ENCODE measurements around the gene VPS16. TPM values are rescaled to one million over a fixed set of nuclear protein-coding genes. Genes with fewer than 3 reads are reported as not detected.

The VPS16 gene
- total and polyA plus RNA-seq, 2 of the 13 experiments (the other 11 are each of a cell fraction or from before 2014, with no cell fraction given) = 34.2 to 35.4 TPM

GRCh38 chr20:2840138-2840966 lies at the start of gene VPS16, which contains the start of gene PCED1A (continued):
- no peak for TF ChIP-seq MBD4 (IDR thresholded peaks at IDR 0.05; ENCODE audit: borderline replicate concordance, low read length)
- TF ChIP-seq KLF6 (CRISPR knock-in tag; IDR thresholded peaks at IDR 0.05) = peak; percentile 96
- TF ChIP-seq ATM (IDR thresholded peaks at IDR 0.05; ENCODE audit: borderline replicate concordance) = no peak
- peak; percentile 97 for TF ChIP-seq ZBTB38 (CRISPR knock-in tag; IDR thresholded peaks at IDR 0.05)
- peak; percentile 91 for TF ChIP-seq ZNF704 (CRISPR knock-in tag; IDR thresholded peaks at IDR 0.05; ENCODE audit: borderline replicate concordance)
- no peak for TF ChIP-seq SMC3 (IDR thresholded peaks at IDR 0.05; ENCODE audit: low read length)
- TF ChIP-seq ZSCAN20 (CRISPR knock-in tag; IDR thresholded peaks at IDR 0.05; ENCODE audit: borderline replicate concordance) = peak; percentile 98
- TF ChIP-seq ZNF605 (CRISPR knock-in tag; IDR thresholded peaks at IDR 0.05) = peak; percentile 89; the same call in 1 of the 2 replicates
- peak; percentile 89 for TF ChIP-seq POLR2AphosphoS5 (IDR thresholded peaks at IDR 0.05; ENCODE audit: low read depth, low read length)
- peak; percentile 42; the same call in 1 of the 2 replicates for TF ChIP-seq NFYC (CRISPR knock-in tag; IDR thresholded peaks at IDR 0.05)
- peak; percentile 92 for TF ChIP-seq TP53 (CRISPR knock-in tag; conservative IDR thresholded peaks at IDR 0.05)
- no peak for TF ChIP-seq SMAD1 (CRISPR knock-in tag; IDR thresholded peaks at IDR 0.05; ENCODE audit: borderline replicate concordance, low read depth)
- TF ChIP-seq ZEB1 (IDR thresholded peaks at IDR 0.05; ENCODE audit: insufficient replicate concordance, low read depth) = peak; percentile 19
- TF ChIP-seq TFE3 (CRISPR knock-in tag; IDR thresholded peaks at IDR 0.05) = peak; percentile 98
- peak; percentile 97 for TF ChIP-seq ZNF839 (CRISPR knock-in tag; IDR thresholded peaks at IDR 0.05; ENCODE audit: borderline replicate concordance)
- TF ChIP-seq SRSF9 (IDR thresholded peaks at IDR 0.05; ENCODE audit: borderline replicate concordance, insufficient read depth, low read depth, low read length, poor library complexity, severe bottlenecking) = no peak
- TF ChIP-seq YEATS2 (CRISPR knock-in tag; IDR thresholded peaks at IDR 0.05; ENCODE audit: borderline replicate concordance) = peak; percentile 95
- TF ChIP-seq SOX5 (CRISPR knock-in tag; IDR thresholded peaks at IDR 0.05; ENCODE audit: borderline replicate concordance) = no peak
- TF ChIP-seq DNMT3B (CRISPR knock-in tag; conservative IDR thresholded peaks at IDR 0.05) = peak; percentile 89; the same call in 1 of the 2 replicates
- peak; percentile 98 for TF ChIP-seq GABPB1 (CRISPR knock-in tag; IDR thresholded peaks at IDR 0.05)
- peak; percentile 84 for TF ChIP-seq ZNF616 (CRISPR knock-in tag; IDR thresholded peaks at IDR 0.05; ENCODE audit: low read depth)
- peak; percentile 93 for TF ChIP-seq ATF2 (CRISPR knock-in tag; IDR thresholded peaks at IDR 0.05)
- no peak for TF ChIP-seq ZNF660 (CRISPR knock-in tag; IDR thresholded peaks at IDR 0.05; ENCODE audit: borderline replicate concordance, low read depth)
- TF ChIP-seq IKZF1 (IDR thresholded peaks at IDR 0.05) = no peak

Measured in HepG2 (cell line).